Upper lobe of left lung (tissue), 6 donors: ENCODE results near the gene MTMR2. TPM values are rescaled to one million over a fixed set of nuclear protein-coding genes. Genes with fewer than 3 reads are reported as not detected.

Experiments
- ATAC-seq, 2 donors: fragments of 200-7000 bp; cut with Tn5 transposase; one replicate each; pipeline ENCODE4 v1.9.1; 2022; ENCODE audit warnings: mild to moderate bottlenecking in 2 of 2, moderate library complexity in 2 of 2; ENCODE audit not compliant: low FRiP score in 2 of 2
- DNase-seq, 2 donors: peaks; one replicate each; pipeline ENCODE4 v3.0.0-alpha.2; 2019 to 2020
- H3K27ac ChIP-seq, 4 donors: fragments of 200-600 bp; sonication (generic); one replicate each; pipeline ENCODE4 v1.5.1; 2016 to 2019
- H3K27me3 ChIP-seq, 4 donors: fragments of 200-600 bp; sonication (generic); one replicate each; pipeline ENCODE4 v1.5.1; 2017 to 2019
- H3K36me3 ChIP-seq, 4 donors: fragments of 200-600 bp; sonication (generic); one replicate each; pipeline ENCODE4 v1.5.1; 2016 to 2019
- H3K4me1 ChIP-seq, 4 donors: fragments of 200-600 bp; sonication (generic); one replicate each; pipeline ENCODE4 v1.5.1; 2018 to 2019
- H3K4me3 ChIP-seq, 4 donors: fragments of 200-600 bp; sonication (generic); one replicate each; pipeline ENCODE4 v1.5.1; 2017 to 2019; ENCODE audit warnings: mild to moderate bottlenecking in 2 of 4, moderate library complexity in 1 of 4
- H3K9me3 ChIP-seq, 4 donors: fragments of 200-600 bp; sonication (generic); one replicate each; pipeline ENCODE4 v1.5.1; 2018 to 2019
- CTCF ChIP-seq, 6 experiments: fragments of 450-650 bp in 4 of 6; fragments of 200-600 bp in 2 of 6; sonication (generic) in 2 of 6; IDR thresholded peaks; one replicate each; pipeline ENCODE4 v1.5.1; 2016 to 2019; ENCODE audit warnings: antibody characterized with exemption in 6 of 6
- EP300 ChIP-seq, 4 donors: sonication (generic); formaldehyde crosslinking; IDR thresholded peaks; one replicate each; pipeline ENCODE4 v1.5.1; 2017; ENCODE audit warnings: antibody characterized with exemption in 4 of 4, control low read depth in 2 of 4
- POLR2A ChIP-seq, 4 donors: fragments of 450-650 bp; IDR thresholded peaks; one replicate each; pipeline ENCODE4 v1.5.1; 2016 to 2017; ENCODE audit warnings: antibody characterized with exemption in 4 of 4, mild to moderate bottlenecking in 2 of 4
- POLR2AphosphoS5 ChIP-seq, 2 donors: sonication (generic); formaldehyde crosslinking; IDR thresholded peaks; one replicate each; pipeline ENCODE4 v1.5.1; 2017; ENCODE audit warnings: antibody characterized with exemption in 2 of 2
- WGBS, 2 donors: methylation state at CpG; one replicate each; pipeline ENCODE4 v1.1.5; 2017 to 2018; 5-methylcytosine and 5-hydroxymethylcytosine counted together
- total RNA-seq, 6 donors: library from RNA; depleted of rRNA in 4 of 6; stranded (reverse); fragments of >200 nt in 4 of 6; gene quantifications; one replicate each; pipeline versions ENCODE4 v1.1.0 to v1.2.1, GENCODE V29; 2016 to 2021
- donor health status: DM: no; HTN: no; CAD: no; lungs with moderate emphysema.
- donor health status: DM: no; HTN: yes; CAD: no; lungs with severe emphysema.

Gene MTMR2
- total RNA-seq, 6 donors from 2014 or later: 6.3 to 32.5 (median 25.0) TPM

- TF ChIP-seq EP300 (IDR thresholded peaks at IDR 0.05): no peak
- no peak for TF ChIP-seq POLR2A (IDR thresholded peaks at IDR 0.05)
- TF ChIP-seq POLR2AphosphoS5 (IDR thresholded peaks at IDR 0.05): no peak
- TF ChIP-seq CTCF (IDR thresholded peaks at IDR 0.05): no peak
- no peaks in the 10 kb centered on the region for H3K27me3 ChIP-seq
- no peak overlapping the region for H3K4me3 ChIP-seq
- DNase-seq (no peak), ATAC-seq (no peak)
- H3K36me3 ChIP-seq: no peaks in the 10 kb centered on the region
- H3K9me3 ChIP-seq: no peaks in the 10 kb centered on the region
- H3K27ac ChIP-seq: no peak overlapping the region
- H3K4me1 ChIP-seq: no peaks in the 10 kb centered on the region
Measured at GRCh38 chr11:95937358-95937757, 13.5 kb upstream of the MTMR2 start.

GRCh38 chr11:95933594-95933993, 9.7 kb upstream of the MTMR2 start:
- TF ChIP-seq POLR2A (IDR thresholded peaks at IDR 0.05): no peak
- no peak for TF ChIP-seq EP300 (IDR thresholded peaks at IDR 0.05)
- no peak for TF ChIP-seq POLR2AphosphoS5 (IDR thresholded peaks at IDR 0.05)
- no peak for TF ChIP-seq CTCF (IDR thresholded peaks at IDR 0.05)
- no peak overlapping the region for H3K27ac ChIP-seq
- DNase-seq (no peak), ATAC-seq (no peak)
- H3K36me3 ChIP-seq: no peaks in the 10 kb centered on the region
- WGBS, 2 donors: 91 to 92% methylated on average over 5 of the region's 5 CpGs
- no peak overlapping the region for H3K4me3 ChIP-seq
- H3K27me3 ChIP-seq: no peaks in the 10 kb centered on the region
- peaks cover 0 to 4% (median 0%) of the 10 kb centered on the region in 4 donors for H3K9me3 ChIP-seq
- H3K4me1 ChIP-seq: no peaks in the 10 kb centered on the region

GRCh38 chr11:95931916-95932315, 8.0 kb upstream of the MTMR2 start:
- Histone ChIP-seq H3K27ac (no peak overlapping the region), H3K9me3 (peaks cover 0 to 4% (median 0%) of the 10 kb centered on the region in 4 donors), H3K4me3 (no peak overlapping the region), H3K27me3 (no peaks in the 10 kb centered on the region), H3K36me3 (no peaks in the 10 kb centered on the region), H3K4me1 (no peaks in the 10 kb centered on the region)
- DNase-seq (no peak), ATAC-seq (no peak)
- 85 to 90% methylated on average over 1 of the region's 1 CpG for WGBS, 2 donors
- TF ChIP-seq POLR2AphosphoS5 (IDR thresholded peaks at IDR 0.05) (no peak), CTCF (IDR thresholded peaks at IDR 0.05) (no peak), EP300 (IDR thresholded peaks at IDR 0.05) (no peak)

GRCh38 chr11:95930948-95931347, 7.0 kb upstream of the MTMR2 start:
- TF ChIP-seq CTCF (IDR thresholded peaks at IDR 0.05) (no peak), POLR2A (IDR thresholded peaks at IDR 0.05) (no peak), POLR2AphosphoS5 (IDR thresholded peaks at IDR 0.05) (no peak), EP300 (IDR thresholded peaks at IDR 0.05) (no peak)

GRCh38 chr11:95926726-95927125, 2.8 kb upstream of the MTMR2 start:
- Histone ChIP-seq H3K4me1 (peaks cover 8 to 16% (median 13%) of the 10 kb centered on the region in 4 donors), H3K27me3 (no peaks in the 10 kb centered on the region), H3K4me3 (no peak overlapping the region), H3K27ac (no peak overlapping the region), H3K36me3 (no peaks in the 10 kb centered on the region), H3K9me3 (peaks cover 0 to 4% (median 0%) of the 10 kb centered on the region in 4 donors)
- DNase-seq (no peak), ATAC-seq (no peak)
- WGBS, 2 donors: 71 to 73% methylated on average over 1 of the region's 1 CpG
- TF ChIP-seq CTCF (IDR thresholded peaks at IDR 0.05) (no peak), POLR2AphosphoS5 (IDR thresholded peaks at IDR 0.05) (no peak)

More at GRCh38 chr11:95930948-95931347, 7.0 kb upstream of the MTMR2 start:
- H3K4me3 ChIP-seq: no peak overlapping the region
- peaks cover 0 to 4% (median 0%) of the 10 kb centered on the region in 4 donors for H3K9me3 ChIP-seq
- H3K4me1 ChIP-seq: no peaks in the 10 kb centered on the region
- no peaks in the 10 kb centered on the region for H3K36me3 ChIP-seq
- ATAC-seq: no peak
- DNase-seq: no peak
- 82 to 90% methylated on average over 1 of the region's 1 CpG for WGBS, 2 donors
- H3K27ac ChIP-seq: no peak overlapping the region
- H3K27me3 ChIP-seq: no peaks in the 10 kb centered on the region
